GM23338 (cell line): Measurements from ENCODE around the gene CNTRL. TPM values are rescaled to one million over a fixed set of nuclear protein-coding genes. Genes with fewer than 3 reads are reported as not detected.

ENCODE experiments used
- ATAC-seq: fragments of 200-7000 bp; cut with Tn5 transposase; 3 replicates; pipeline ENCODE4 v1.9.1; 2020
- DNase-seq: peaks from one replicate; pipeline ENCODE4 v3.0.0-alpha.2; 2015; ENCODE audit warnings: low spot score
- H2AFZ ChIP-seq: fragments of 200-600 bp; sonication (generic); 2 replicates; pipeline ENCODE4 v1.8.0; 2016; ENCODE audit warnings: antibody characterized with exemption, mild to moderate bottlenecking, moderate library complexity
- H3F3A ChIP-seq: fragments of 200-600 bp; sonication (generic); replicated peaks from 2 replicates; pipeline ENCODE4 v1.8.0; 2017; ENCODE audit warnings: antibody characterized with exemption, mixed run types, low read depth
- H3K27ac ChIP-seq: fragments of 200-600 bp; sonication (generic); 2 replicates; pipeline ENCODE4 v1.6.1; 2016; ENCODE audit warnings: low read depth
- H3K27me3 ChIP-seq: fragments of 200-600 bp; sonication (generic); 2 replicates; pipeline ENCODE4 v1.8.0; 2016; ENCODE audit warnings: mild to moderate bottlenecking, mixed run types, moderate library complexity; ENCODE audit not compliant: insufficient read depth
- H3K36me3 ChIP-seq: fragments of 200-600 bp; sonication (generic); 2 replicates; pipeline ENCODE4 v1.8.0; 2016; ENCODE audit warnings: mild to moderate bottlenecking; ENCODE audit not compliant: insufficient read depth
- H3K4me1 ChIP-seq: fragments of 200-600 bp; sonication (generic); 2 replicates; pipeline ENCODE4 v1.8.0; 2016; ENCODE audit warnings: mild to moderate bottlenecking, moderate library complexity; ENCODE audit not compliant: insufficient read depth
- H3K4me2 ChIP-seq: fragments of 200-600 bp; sonication (generic); 2 replicates; pipeline ENCODE4 v1.7.1; 2017; ENCODE audit warnings: mixed run types
- H3K4me3 ChIP-seq: fragments of 200-600 bp; sonication (generic); 2 replicates; pipeline ENCODE4 v1.6.1; 2016; ENCODE audit warnings: mixed run types
- H3K79me2 ChIP-seq: fragments of 200-600 bp; sonication (generic); replicated peaks from 2 replicates; pipeline ENCODE4 v1.8.0; 2017; ENCODE audit warnings: mild to moderate bottlenecking; ENCODE audit not compliant: insufficient read depth
- H3K9me2 ChIP-seq: fragments of 200-600 bp; sonication (generic); 2 replicates; pipeline ENCODE4 v1.8.0; 2017; ENCODE audit not compliant: insufficient read depth
- H4K20me1 ChIP-seq: fragments of 200-600 bp; sonication (generic); replicated peaks from 2 replicates; pipeline ENCODE4 v1.8.0; 2017; ENCODE audit warnings: mild to moderate bottlenecking; ENCODE audit not compliant: insufficient read depth
- H3K27ac Mint-ChIP-seq: 2 replicates; pipeline ENCODE4 v1.8.0; 2020; ENCODE audit warnings: inconsistent platforms, mild to moderate bottlenecking, moderate library complexity, mixed read lengths
- H3K27me3 Mint-ChIP-seq: 3 replicates; pipeline ENCODE4 v1.8.0; 2022; ENCODE audit warnings: low read depth, mild to moderate bottlenecking, moderate library complexity, mixed read lengths, inconsistent platforms; ENCODE audit not compliant: insufficient read depth, poor library complexity
- H3K36me3 Mint-ChIP-seq: 3 replicates; pipeline ENCODE4 v1.8.0; 2021; ENCODE audit warnings: low read depth, mild to moderate bottlenecking, inconsistent platforms, moderate library complexity, mixed read lengths
- H3K4me1 Mint-ChIP-seq: 3 replicates; pipeline ENCODE4 v1.8.0; 2020; ENCODE audit warnings: mild to moderate bottlenecking, inconsistent platforms, mixed read lengths
- H3K4me3 Mint-ChIP-seq: 3 replicates; pipeline ENCODE4 v1.8.0; 2021; ENCODE audit warnings: moderate library complexity, mild to moderate bottlenecking, inconsistent platforms, mixed read lengths
- H3K9me3 Mint-ChIP-seq: 3 replicates; pipeline ENCODE4 v1.8.0; 2020; ENCODE audit warnings: moderate library complexity, mild to moderate bottlenecking, inconsistent platforms, mixed read lengths
- CTCF ChIP-seq, 2 experiments: fragments of 200-600 bp in 1 of 2; sonication (generic) in 1 of 2; conservative IDR thresholded peaks; 2 replicates each; pipeline versions ENCODE4 v1.5.1 to v1.6.1; 2016 to 2017; ENCODE audit warnings: antibody characterized with exemption in 2 of 2, low read depth in 2 of 2, mild to moderate bottlenecking in 2 of 2, moderate library complexity in 1 of 2
- EZH2 ChIP-seq: fragments of 200-600 bp; sonication (generic); IDR thresholded peaks from one replicate; pipeline ENCODE4 v1.8.0; 2017; ENCODE audit warnings: antibody characterized with exemption, mild to moderate bottlenecking, low read depth; ENCODE audit not compliant: unreplicated experiment
- JUNB ChIP-seq: IDR thresholded peaks from one replicate; pipeline ENCODE4 v1.6.1; 2016; ENCODE audit warnings: antibody characterized with exemption; ENCODE audit not compliant: unreplicated experiment
- NANOG ChIP-seq: IDR thresholded peaks from 2 replicates; pipeline ENCODE4 v1.6.1; 2016; ENCODE audit warnings: antibody characterized with exemption, borderline replicate concordance
- POLR2AphosphoS5 ChIP-seq: IDR thresholded peaks from 2 replicates; pipeline ENCODE4 v1.6.1; 2016; ENCODE audit warnings: antibody characterized with exemption, low read depth
- REST ChIP-seq: IDR thresholded peaks from one replicate; pipeline ENCODE4 v1.6.1; 2018; ENCODE audit warnings: antibody characterized with exemption; ENCODE audit not compliant: unreplicated experiment
- STAT1 ChIP-seq: IDR thresholded peaks from one replicate; pipeline ENCODE4 v1.6.1; 2016; ENCODE audit warnings: antibody characterized with exemption; ENCODE audit not compliant: unreplicated experiment
- ZNF462 ChIP-seq: fragments of 250-450 bp; sonication (Bioruptor Pico); IDR thresholded peaks from 2 replicates; pipeline ENCODE4 v1.5.0; 2020; ENCODE audit warnings: mild to moderate bottlenecking, moderate library complexity
- polyA plus RNA-seq: library from polyadenylated mRNA; unstranded; fragments of >200 nt; fragmentation: Nextera tagmentation; extraction: Ambion mirVana; gene quantifications from 2 replicates; pipeline ENCODE4 v1.2.1, GENCODE V29; 2016
- total RNA-seq: library from RNA; depleted of rRNA; stranded (reverse); fragments of >200 nt; shearing (Covaris generic); gene quantifications from 2 replicates; pipeline ENCODE4 v1.2.3, GENCODE V29; 2014

CNTRL gene
- total and polyA plus RNA-seq, 2 experiments from 2014 or later, result 9.2 to 11.7 TPM

GRCh38 chr9:121144482-121144881 lies 69.7 kb downstream of the CNTRL start:
- peaks cover 29% of the 10 kb centered on the region for H3K36me3 Mint-ChIP-seq
- DNase-seq, result no peak

More at GRCh38 chr9:121144482-121144881, 69.7 kb downstream of the CNTRL start:
- H3K27me3 ChIP-seq, result no peaks in the 10 kb centered on the region
- H3F3A ChIP-seq, result no peaks in the 10 kb centered on the region
- no peaks in the 10 kb centered on the region for H4K20me1 ChIP-seq
- H3K4me2 ChIP-seq, result no peak overlapping the region
- TF ChIP-seq NANOG, result no peak
- no peak for TF ChIP-seq POLR2AphosphoS5
- TF ChIP-seq STAT1, result no peak
- no peak for TF ChIP-seq REST
- TF ChIP-seq JUNB, result no peak
- no peak for TF ChIP-seq CTCF (conservative IDR thresholded peaks at IDR 0.05; ENCODE audit: low read depth in 2 of 2)
- no peak for TF ChIP-seq ZNF462 (CRISPR knock-in tag)
- TF ChIP-seq EZH2, result no peak
- ATAC-seq, result no peak
- no peak overlapping the region for H2AFZ ChIP-seq
- H3K27ac ChIP-seq, result no peak overlapping the region
- H3K9me2 ChIP-seq, result no peaks in the 10 kb centered on the region
- no peak overlapping the region for H3K4me3 Mint-ChIP-seq
- H3K27me3 Mint-ChIP-seq, result no peaks in the 10 kb centered on the region
- peaks cover 12% of the 10 kb centered on the region; the same call in 1 of the 2 replicates for H3K4me1 ChIP-seq
- no peaks in the 10 kb centered on the region for H3K79me2 ChIP-seq
- H3K9me3 Mint-ChIP-seq, result no peaks in the 10 kb centered on the region
- H3K4me3 ChIP-seq, result no peak overlapping the region
- peaks cover 12% of the 10 kb centered on the region for H3K4me1 Mint-ChIP-seq
- no peak overlapping the region for H3K27ac Mint-ChIP-seq
- H3K36me3 ChIP-seq, result peaks cover 6% of the 10 kb centered on the region; the same call in 1 of the 2 replicates
